ENCODE data around the gene PPP1R12B. TPM values are rescaled to one million over a fixed set of nuclear protein-coding genes. Genes with fewer than 3 reads are reported as not detected.
"Not testable (repeated sequence)": the region's sequence is repeated elsewhere in the genome, so short reads cannot be mapped to it uniquely, and the experiment has no call there.

The PPP1R12B gene
- polyA plus RNA-seq, 1 donor (not counting 4 experiments of a cell fraction or from before 2014, with no cell fraction given) = 6.9 TPM

- FAIRE-seq; H4K20me1 ChIP-seq (ENCODE audit: control insufficient read depth, extremely low read depth, insufficient read depth, low read length); H3K79me2 ChIP-seq (ENCODE audit: control insufficient read depth, insufficient read depth, low read length); DNase-seq (ENCODE audit: low read depth, low spot score); H3K4me2 ChIP-seq (ENCODE audit: control insufficient read depth, extremely low read depth, insufficient read depth, low read depth, low read length); H3K9me1 ChIP-seq (ENCODE audit: control insufficient read depth, extremely low read depth, insufficient read depth, low read length); H3K4me3 ChIP-seq (ENCODE audit: control insufficient read depth in 2 of 3, extremely low read depth in 1 of 3, insufficient read depth in 2 of 3, low read depth in 1 of 3, low read length in 3 of 3); H3K9me3 ChIP-seq (ENCODE audit: control insufficient read depth, low read depth, low read length); H3K4me1 ChIP-seq (ENCODE audit: control insufficient read depth, extremely low read depth, insufficient read depth, low read length); H3K27me3 ChIP-seq (ENCODE audit: control insufficient read depth, extremely low read depth, insufficient read depth, low read length); dilution Hi-C loops (cut with MboI; ENCODE audit: extremely low pct_ligation_motif_present, low sequenced_read_pairs); H2AFZ ChIP-seq (ENCODE audit: control insufficient read depth, low read length); H3K9ac ChIP-seq (ENCODE audit: control insufficient read depth, extremely low read depth, insufficient read depth, low read length); H3K27ac ChIP-seq (ENCODE audit: control insufficient read depth, insufficient read depth, low read length); H3K36me3 ChIP-seq (ENCODE audit: control insufficient read depth in 2 of 2, extremely low read depth in 1 of 2, insufficient read depth in 2 of 2, low read length in 2 of 2): not testable (repeated sequence)
Observed at GRCh38 chr1:202557662-202558061, 209.2 kb downstream of the PPP1R12B start.

- no peaks in the 10 kb centered on the region for H3K79me2 ChIP-seq (ENCODE audit: control insufficient read depth, insufficient read depth, low read length)
- no peaks in the 10 kb centered on the region for H4K20me1 ChIP-seq (ENCODE audit: control insufficient read depth, extremely low read depth, insufficient read depth, low read length)
- H3K27ac ChIP-seq (ENCODE audit: control insufficient read depth, insufficient read depth, low read length) = no peak overlapping the region
- no peak overlapping the region for H2AFZ ChIP-seq (ENCODE audit: control insufficient read depth, low read length)
- DNase-seq (ENCODE audit: low read depth, low spot score) (no peak), FAIRE-seq (no peak)
- peaks cover 0 to 3% of the 10 kb centered on the region in 2 experiments for H3K36me3 ChIP-seq (ENCODE audit: control insufficient read depth in 2 of 2, extremely low read depth in 1 of 2, insufficient read depth in 2 of 2, low read length in 2 of 2)
- no peak overlapping the region for H3K4me2 ChIP-seq (ENCODE audit: control insufficient read depth, extremely low read depth, insufficient read depth, low read depth, low read length)
- no peak overlapping the region for H3K9ac ChIP-seq (ENCODE audit: control insufficient read depth, extremely low read depth, insufficient read depth, low read length)
- no peak overlapping the region for H3K4me3 ChIP-seq (ENCODE audit: control insufficient read depth in 2 of 3, extremely low read depth in 1 of 3, insufficient read depth in 2 of 3, low read depth in 1 of 3, low read length in 3 of 3)
- H3K9me3 ChIP-seq (ENCODE audit: control insufficient read depth, low read depth, low read length) = no peaks in the 10 kb centered on the region
- H3K27me3 ChIP-seq (ENCODE audit: control insufficient read depth, extremely low read depth, insufficient read depth, low read length) = no peaks in the 10 kb centered on the region
- no peaks in the 10 kb centered on the region for H3K4me1 ChIP-seq (ENCODE audit: control insufficient read depth, extremely low read depth, insufficient read depth, low read length)
- TF ChIP-seq EZH2 (IDR thresholded peaks at IDR 0.05; ENCODE audit: low read length) (no peak), CTCF (optimal IDR thresholded peaks at IDR 0.05 in 1 of 3, IDR thresholded peaks at IDR 0.05 in 1 of 3, conservative IDR thresholded peaks at IDR 0.05 in 1 of 3; ENCODE audit: extremely low read depth in 1 of 3, insufficient read depth in 2 of 3, low read length in 3 of 3) (no peak)
- dilution Hi-C loops (cut with MboI; ENCODE audit: extremely low pct_ligation_motif_present, low sequenced_read_pairs) = no loop called here
- H3K9me1 ChIP-seq (ENCODE audit: control insufficient read depth, extremely low read depth, insufficient read depth, low read length) = no peaks in the 10 kb centered on the region
Observed at GRCh38 chr1:202561240-202561639, 212.7 kb downstream of the PPP1R12B start.

- dilution Hi-C loops (cut with MboI; ENCODE audit: extremely low pct_ligation_motif_present, low sequenced_read_pairs) = no loop called here
- no peaks in the 10 kb centered on the region for H3K4me1 ChIP-seq (ENCODE audit: control insufficient read depth, extremely low read depth, insufficient read depth, low read length)
Observed at GRCh38 chr1:202561726-202562443, 213.4 kb downstream of the PPP1R12B start.

More at GRCh38 chr1:202561726-202562443, 213.4 kb downstream of the PPP1R12B start:
- FAIRE-seq = no peak
- H3K27ac ChIP-seq (ENCODE audit: control insufficient read depth, insufficient read depth, low read length) = no peak overlapping the region
- H3K9me3 ChIP-seq (ENCODE audit: control insufficient read depth, low read depth, low read length) = no peaks in the 10 kb centered on the region
- no peak for DNase-seq (ENCODE audit: low read depth, low spot score)
- H3K27me3 ChIP-seq (ENCODE audit: control insufficient read depth, extremely low read depth, insufficient read depth, low read length) = no peaks in the 10 kb centered on the region
- TF ChIP-seq EZH2 (IDR thresholded peaks at IDR 0.05; ENCODE audit: low read length) = no peak
- peak; percentile 14 to 37 (median 32) for TF ChIP-seq CTCF (optimal IDR thresholded peaks at IDR 0.05 in 1 of 3, IDR thresholded peaks at IDR 0.05 in 1 of 3, conservative IDR thresholded peaks at IDR 0.05 in 1 of 3; ENCODE audit: extremely low read depth in 1 of 3, insufficient read depth in 2 of 3, low read length in 3 of 3)
- no peak overlapping the region for H2AFZ ChIP-seq (ENCODE audit: control insufficient read depth, low read length)
- no peak overlapping the region for H3K9ac ChIP-seq (ENCODE audit: control insufficient read depth, extremely low read depth, insufficient read depth, low read length)
- H3K4me2 ChIP-seq (ENCODE audit: control insufficient read depth, extremely low read depth, insufficient read depth, low read depth, low read length) = no peak overlapping the region
- H3K36me3 ChIP-seq (ENCODE audit: control insufficient read depth in 2 of 2, extremely low read depth in 1 of 2, insufficient read depth in 2 of 2, low read length in 2 of 2) = peaks cover 0 to 3% of the 10 kb centered on the region in 2 experiments
- H3K4me3 ChIP-seq (ENCODE audit: control insufficient read depth in 2 of 3, extremely low read depth in 1 of 3, insufficient read depth in 2 of 3, low read depth in 1 of 3, low read length in 3 of 3) = no peak overlapping the region
- no peaks in the 10 kb centered on the region for H3K9me1 ChIP-seq (ENCODE audit: control insufficient read depth, extremely low read depth, insufficient read depth, low read length)
- H4K20me1 ChIP-seq (ENCODE audit: control insufficient read depth, extremely low read depth, insufficient read depth, low read length) = no peaks in the 10 kb centered on the region
- H3K79me2 ChIP-seq (ENCODE audit: control insufficient read depth, insufficient read depth, low read length) = no peaks in the 10 kb centered on the region

Data from keratinocyte (primary cell).